Ascending aorta (tissue), 2 donors: ENCODE data around the gene DNAJB1. TPM values are rescaled to one million over a fixed set of nuclear protein-coding genes. Genes with fewer than 3 reads are reported as not detected.
A peak's percentile ranks its signal among the peaks of the same experiment; 100 is the strongest.

ENCODE experiments used
- DNase-seq, 2 donors: peaks; one replicate each; pipeline ENCODE4 v3.0.0-alpha.2; 2019; ENCODE audit warnings: low spot score in 2 of 2
- H3K27ac ChIP-seq, 2 donors: fragments of 200-600 bp; sonication (generic); one replicate each; pipeline ENCODE4 v1.5.1; 2016 to 2017; ENCODE audit warnings: mild to moderate bottlenecking in 1 of 2
- H3K27me3 ChIP-seq: fragments of 200-600 bp; sonication (generic); one replicate; pipeline ENCODE4 v1.5.1; 2017
- H3K36me3 ChIP-seq, 2 donors: fragments of 200-600 bp; sonication (generic); one replicate each; pipeline ENCODE4 v1.5.1; 2016
- H3K4me1 ChIP-seq, 2 donors: fragments of 200-600 bp; sonication (generic); one replicate each; pipeline ENCODE4 v1.5.1; 2016 to 2017; ENCODE audit warnings: mild to moderate bottlenecking in 1 of 2
- H3K4me3 ChIP-seq, 2 donors: fragments of 200-600 bp; sonication (generic); one replicate each; pipeline ENCODE4 v1.5.1; 2016 to 2017; ENCODE audit warnings: mild to moderate bottlenecking in 1 of 2
- H3K9me3 ChIP-seq, 2 donors: fragments of 200-600 bp; sonication (generic); one replicate each; pipeline ENCODE4 v1.5.1; 2016
- intact Hi-C: fragments of 100-400 bp; cut with DNase I; formaldehyde crosslinking; loops from one replicate; pipeline ENCODE4 v1.15.1; 2023
- total RNA-seq: library from RNA; depleted of rRNA; stranded (reverse); fragments of >200 nt; gene quantifications from one replicate; pipeline ENCODE4 v1.1.0, GENCODE V29; 2016
- TF ChIP-seq, protein P1 (sequence below), 3 experiments: fragments of 200-600 bp in 2 of 3; fragments of 450-650 bp in 1 of 3; sonication (generic) in 2 of 3; IDR thresholded peaks; one replicate each; pipeline ENCODE4 v1.5.1; 2016 to 2019; ENCODE audit warnings: antibody characterized with exemption in 3 of 3, mild to moderate bottlenecking in 1 of 3, moderate library complexity in 1 of 3

The DNAJB1 gene
- total RNA-seq, 1 donor from 2014 or later: 73.8 TPM

DNA sequence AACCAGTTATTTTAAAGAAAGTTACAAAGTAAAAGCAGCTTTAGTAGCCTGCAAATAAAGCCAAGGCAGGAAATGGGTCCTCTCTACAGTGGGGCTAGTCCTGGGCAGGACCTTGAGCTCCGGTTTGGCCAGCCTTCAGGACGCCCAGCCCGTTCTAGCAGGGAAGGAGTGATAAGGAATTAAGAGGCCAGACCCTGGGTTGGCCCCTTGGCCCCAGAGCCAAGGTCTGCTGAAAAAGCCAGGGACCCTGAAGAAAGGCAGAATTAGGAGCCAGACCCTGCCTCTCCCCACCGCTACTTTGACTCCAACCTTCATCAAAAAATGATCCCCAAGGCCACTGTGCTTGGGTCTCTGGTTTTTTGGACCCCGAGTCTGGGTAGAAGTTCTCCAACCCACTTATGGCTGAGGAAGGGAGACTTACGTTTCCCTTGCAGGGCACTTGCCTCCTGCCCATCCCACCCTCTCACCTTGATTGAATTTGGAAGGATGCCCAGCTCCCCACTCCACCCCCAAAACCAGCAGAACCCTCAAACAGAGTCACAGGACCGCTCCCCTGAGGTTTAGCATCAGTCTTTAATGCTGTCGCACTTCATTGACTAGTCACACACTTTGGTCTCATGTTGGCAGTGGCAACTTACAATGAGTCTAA lies 3.9 kb downstream of the DNAJB1 start:
- H3K4me1 ChIP-seq: peaks cover 8 to 34% of the 10 kb centered on the region in 2 donors
- intact Hi-C loops: no loop called here

DNA sequence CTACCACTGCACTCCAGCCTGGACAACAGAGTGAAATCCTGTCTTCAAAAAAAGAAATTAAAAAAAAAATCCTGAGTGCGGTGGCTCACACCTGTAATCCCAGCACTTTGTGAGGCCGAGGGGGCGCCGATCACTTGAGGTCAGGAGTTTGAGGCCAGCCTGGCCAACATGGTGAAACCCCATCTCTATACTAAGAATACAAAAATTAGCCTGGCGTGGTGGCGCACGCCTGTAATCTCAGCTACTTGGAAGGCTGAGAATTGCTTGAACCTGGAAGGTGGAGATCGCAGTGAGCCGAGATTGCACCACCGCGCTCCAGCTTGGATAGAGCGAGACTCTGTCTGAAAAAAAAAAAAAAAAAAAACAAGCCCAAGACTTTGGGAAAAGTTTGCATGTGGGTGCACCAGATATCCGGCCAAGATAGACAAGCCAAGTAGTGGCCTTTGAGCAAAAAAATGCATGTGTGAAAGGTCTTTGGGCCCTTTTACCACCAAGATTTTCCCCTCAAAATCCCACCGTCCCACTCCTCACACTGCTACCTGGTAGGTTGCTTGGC lies 5.7 kb downstream of the DNAJB1 start:
- Histone ChIP-seq H3K27me3 (no peaks in the 10 kb centered on the region), H3K4me3 (no peak overlapping the region), H3K4me1 (peaks cover 8 to 27% of the 10 kb centered on the region in 2 donors), H3K27ac (no peak overlapping the region), H3K9me3 (no peaks in the 10 kb centered on the region), H3K36me3 (peaks cover 23 to 36% of the 10 kb centered on the region in 2 donors)
- intact Hi-C loops: no loop called here
- TF ChIP-seq, protein P1, sequence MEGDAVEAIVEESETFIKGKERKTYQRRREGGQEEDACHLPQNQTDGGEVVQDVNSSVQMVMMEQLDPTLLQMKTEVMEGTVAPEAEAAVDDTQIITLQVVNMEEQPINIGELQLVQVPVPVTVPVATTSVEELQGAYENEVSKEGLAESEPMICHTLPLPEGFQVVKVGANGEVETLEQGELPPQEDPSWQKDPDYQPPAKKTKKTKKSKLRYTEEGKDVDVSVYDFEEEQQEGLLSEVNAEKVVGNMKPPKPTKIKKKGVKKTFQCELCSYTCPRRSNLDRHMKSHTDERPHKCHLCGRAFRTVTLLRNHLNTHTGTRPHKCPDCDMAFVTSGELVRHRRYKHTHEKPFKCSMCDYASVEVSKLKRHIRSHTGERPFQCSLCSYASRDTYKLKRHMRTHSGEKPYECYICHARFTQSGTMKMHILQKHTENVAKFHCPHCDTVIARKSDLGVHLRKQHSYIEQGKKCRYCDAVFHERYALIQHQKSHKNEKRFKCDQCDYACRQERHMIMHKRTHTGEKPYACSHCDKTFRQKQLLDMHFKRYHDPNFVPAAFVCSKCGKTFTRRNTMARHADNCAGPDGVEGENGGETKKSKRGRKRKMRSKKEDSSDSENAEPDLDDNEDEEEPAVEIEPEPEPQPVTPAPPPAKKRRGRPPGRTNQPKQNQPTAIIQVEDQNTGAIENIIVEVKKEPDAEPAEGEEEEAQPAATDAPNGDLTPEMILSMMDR (IDR thresholded peaks at IDR 0.05): no peak
- no peak for DNase-seq

More for the DNA sequence above, 3.9 kb downstream of the DNAJB1 start:
- Histone ChIP-seq H3K4me3 (no peak overlapping the region), H3K27me3 (no peaks in the 10 kb centered on the region), H3K9me3 (no peaks in the 10 kb centered on the region), H3K27ac (no peak overlapping the region), H3K36me3 (peaks cover 23 to 36% of the 10 kb centered on the region in 2 donors)
- no peak for DNase-seq
- TF ChIP-seq, protein P1 (IDR thresholded peaks at IDR 0.05): no peak

DNA sequence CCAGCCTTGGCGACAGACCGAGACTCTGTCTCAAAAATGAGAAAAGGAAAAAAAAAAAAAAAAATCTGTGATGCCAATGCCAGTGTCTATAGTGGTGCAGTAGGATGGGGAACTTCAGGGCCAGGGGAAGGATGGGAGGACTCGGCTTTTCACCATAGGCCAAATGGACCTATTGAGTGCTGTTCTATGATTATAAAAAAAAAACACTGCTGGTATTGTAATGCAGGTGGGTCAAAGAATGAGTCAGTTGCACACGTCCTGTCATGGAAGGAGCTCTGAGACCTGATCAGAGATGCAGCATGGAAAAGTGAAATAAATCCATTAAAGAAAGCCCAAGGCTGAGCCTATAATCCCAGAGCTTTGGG lies 7.0 kb downstream of the DNAJB1 start:
- intact Hi-C loops: no loop called here
- no peaks in the 10 kb centered on the region for H3K9me3 ChIP-seq
- no peak overlapping the region for H3K4me3 ChIP-seq
- TF ChIP-seq, protein P1 (IDR thresholded peaks at IDR 0.05): no peak
- H3K4me1 ChIP-seq: peaks cover 6 to 19% of the 10 kb centered on the region in 2 donors
- H3K27me3 ChIP-seq: no peaks in the 10 kb centered on the region
- no peak for DNase-seq
- peaks cover 22 to 33% of the 10 kb centered on the region in 2 donors for H3K36me3 ChIP-seq
- H3K27ac ChIP-seq: no peak overlapping the region

DNA sequence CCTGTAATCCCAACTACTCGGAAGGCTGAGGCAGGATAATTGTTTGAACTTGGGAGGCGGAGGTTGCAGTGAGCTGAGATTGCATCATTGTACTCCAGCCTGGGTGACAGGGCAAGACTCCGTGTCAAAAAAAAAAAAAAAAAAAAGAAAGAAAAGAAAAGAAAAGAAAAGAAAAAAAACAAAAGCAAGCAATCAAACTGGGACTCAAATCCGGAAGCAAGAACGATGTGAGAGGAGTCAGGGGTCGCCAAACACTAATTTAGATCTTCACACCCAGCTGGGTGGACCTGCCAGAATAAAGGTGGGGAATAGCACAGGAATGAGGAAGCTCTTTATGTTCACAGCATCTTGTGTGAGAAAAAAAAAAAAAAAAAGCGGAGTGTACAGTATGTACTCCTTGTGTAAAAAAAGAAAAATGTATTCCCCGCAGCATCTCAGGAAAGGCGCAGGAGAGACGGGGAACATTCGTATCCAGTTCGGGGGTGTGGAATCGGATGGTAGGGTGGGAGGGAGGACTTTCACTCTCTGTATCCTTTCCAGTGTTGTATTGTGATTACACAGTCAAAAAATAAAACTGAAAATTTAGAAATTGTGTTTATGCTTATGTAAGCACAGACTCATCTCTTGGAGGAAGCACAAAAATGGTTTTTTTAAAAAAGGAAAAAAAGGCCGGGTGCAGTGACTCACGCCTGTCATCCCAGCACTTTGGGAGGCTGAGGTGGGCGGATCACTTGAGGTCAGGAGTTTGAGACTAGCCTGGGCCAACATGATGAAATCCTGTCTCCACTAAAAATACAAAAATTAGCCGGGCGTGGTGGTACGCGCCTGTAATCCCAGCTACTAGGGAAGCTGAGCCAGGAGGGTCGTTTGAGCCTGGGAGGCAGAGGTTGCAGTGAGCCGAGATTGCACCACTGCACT lies 7.6 kb downstream of the DNAJB1 start:
- Histone ChIP-seq H3K9me3 (no peaks in the 10 kb centered on the region), H3K4me1 (peaks cover under 1 to 12% of the 10 kb centered on the region in 2 donors), H3K27ac (no peak overlapping the region), H3K36me3 (peaks cover 16 to 26% of the 10 kb centered on the region in 2 donors), H3K4me3 (peak overlapping the region in 1 of 2 donors; percentile 3), H3K27me3 (no peaks in the 10 kb centered on the region)
- peak in 1 of 2 donors; percentile 72 for DNase-seq
- TF ChIP-seq, protein P1 (IDR thresholded peaks at IDR 0.05): no peak
- intact Hi-C loops: no loop called here

DNA sequence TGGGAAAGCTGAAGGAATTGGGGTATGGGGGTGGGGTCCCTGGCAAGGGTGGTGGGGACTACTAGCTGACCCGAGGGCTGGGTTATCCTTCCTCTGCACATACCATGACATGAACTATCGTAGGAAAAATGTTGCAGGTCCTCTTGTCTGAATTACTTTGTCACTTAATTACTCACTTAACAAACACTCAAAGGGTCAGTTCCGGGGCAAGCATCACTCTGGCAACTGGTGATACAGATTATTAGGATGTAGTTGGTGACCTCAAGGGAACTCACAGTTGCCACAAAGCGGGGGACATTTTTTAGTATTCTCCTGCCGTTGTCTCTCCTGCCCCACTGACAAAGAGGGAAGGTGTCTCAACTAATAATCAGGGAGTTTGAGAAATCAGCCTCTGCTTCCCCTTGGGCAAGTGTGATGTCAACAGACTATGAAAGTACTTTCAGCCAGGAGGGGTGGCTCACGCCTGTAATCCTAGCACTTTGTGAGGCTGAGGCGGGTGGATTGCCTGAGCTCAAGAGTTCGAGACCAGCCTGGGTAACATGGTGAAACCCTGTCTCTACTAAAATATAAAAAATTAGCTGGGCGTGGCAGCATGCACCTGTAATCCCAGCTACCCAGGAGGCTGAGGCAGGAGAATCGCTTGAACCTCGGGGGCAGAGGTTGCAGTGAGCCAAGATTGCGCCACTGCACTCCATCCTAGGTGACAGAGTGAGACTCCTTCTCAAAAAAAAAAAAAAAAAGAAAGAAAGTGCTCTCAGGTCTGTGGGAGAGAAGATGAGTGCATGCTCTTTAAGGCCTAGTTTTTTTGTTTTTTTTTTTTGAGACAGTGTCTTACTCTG lies 10.3 kb downstream of the DNAJB1 start:
- Histone ChIP-seq H3K9me3 (no peaks in the 10 kb centered on the region), H3K4me3 (no peak overlapping the region), H3K36me3 (no peaks in the 10 kb centered on the region), H3K27me3 (no peaks in the 10 kb centered on the region), H3K4me1 (no peaks in the 10 kb centered on the region), H3K27ac (no peak overlapping the region)
- intact Hi-C loops: no loop called here
- DNase-seq: no peak
- TF ChIP-seq, protein P1 (IDR thresholded peaks at IDR 0.05): no peak
